Calu3 (cell line): ENCODE results near the gene GRIA3. TPM values are rescaled to one million over a fixed set of nuclear protein-coding genes. Genes with fewer than 3 reads are reported as not detected.

Experiments
- BruUV-seq: library from RNA; stranded (reverse); fragments of 400-500 nt; replicated peaks from 2 replicates; lab custom pipeline; 2021; lab: Mats Ljungman, UMichigan
- CTCF ChIA-PET: fragments of 300-600 bp; sonication (Branson Sonifier 250); formaldehyde crosslinking; loops from one replicate; lab custom pipeline; 2022; ENCODE audit warnings: antibody characterized with exemption; lab: Charles Lee
- DNase-seq: peaks from one replicate; pipeline ENCODE4 v3.0.0; 2022
- H3K27ac Mint-ChIP-seq: one replicate; pipeline ENCODE4 v1.8.0; 2022; ENCODE audit warnings: mixed read lengths; ENCODE audit not compliant: unreplicated experiment
- H3K27me3 Mint-ChIP-seq: one replicate; pipeline ENCODE4 v1.8.0; 2022; ENCODE audit warnings: mixed read lengths; ENCODE audit not compliant: unreplicated experiment
- H3K36me3 Mint-ChIP-seq: one replicate; pipeline ENCODE4 v1.8.0; 2022; ENCODE audit warnings: mild to moderate bottlenecking, moderate library complexity, mixed read lengths; ENCODE audit not compliant: insufficient read depth, unreplicated experiment
- H3K4me1 Mint-ChIP-seq: one replicate; pipeline ENCODE4 v1.8.0; 2022; ENCODE audit warnings: mild to moderate bottlenecking, low read depth, mixed read lengths; ENCODE audit not compliant: unreplicated experiment
- H3K4me3 Mint-ChIP-seq: one replicate; pipeline ENCODE4 v1.8.0; 2022; ENCODE audit warnings: mild to moderate bottlenecking, low read depth, moderate library complexity, mixed read lengths; ENCODE audit not compliant: unreplicated experiment
- H3K9me3 Mint-ChIP-seq: one replicate; pipeline ENCODE4 v1.8.0; 2022; ENCODE audit warnings: low read depth, mixed read lengths; ENCODE audit not compliant: unreplicated experiment
- CTCF ChIP-seq: fragments of 200-600 bp; IDR thresholded peaks from one replicate; pipeline ENCODE4 v1.8.0; 2022; ENCODE audit warnings: antibody characterized with exemption; ENCODE audit not compliant: unreplicated experiment
- intact Hi-C: fragments of 100-400 bp; cut with micrococcal nuclease; formaldehyde crosslinking; loops from one replicate; pipeline ENCODE4 v1.10.0; 2022; ENCODE audit not compliant: unreplicated experiment
- total RNA-seq: library from RNA; stranded (reverse); gene quantifications from 2 replicates; pipeline ENCODE4 v1.2.3, GENCODE V29; 2022

GRIA3 gene
- total RNA-seq, 1 experiment from 2014 or later = not detected

- no peak overlapping the region for H3K4me3 Mint-ChIP-seq
These were observed 113.9 kb downstream of the GRIA3 start for GRCh38 chrX:123298026-123298425.

DNA sequence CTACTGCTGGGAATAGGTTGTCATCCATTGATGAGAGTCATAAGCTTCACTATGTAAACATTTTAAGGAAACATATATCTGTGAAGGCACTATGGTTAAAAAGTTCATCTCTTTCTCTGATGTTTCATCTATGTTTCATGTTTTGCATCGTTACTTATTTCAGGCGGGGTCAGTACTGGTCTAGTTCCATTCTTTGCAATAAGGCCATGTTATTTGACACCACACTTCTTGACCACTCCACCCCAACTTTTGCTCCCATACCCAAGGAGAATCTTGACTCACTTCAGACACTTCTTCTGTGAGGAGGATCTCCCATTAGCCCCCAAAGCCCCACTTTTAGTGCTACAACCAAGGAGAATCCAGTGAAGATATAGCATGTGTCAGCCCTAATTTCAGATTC lies 119.4 kb downstream of the GRIA3 start:
- no peaks in the 10 kb centered on the region for H3K27me3 Mint-ChIP-seq
- CTCF ChIA-PET = no interaction called here
- intact Hi-C loops = no loop called here
- BruUV-seq = no TSS peak
- H3K4me3 Mint-ChIP-seq = no peak overlapping the region
- DNase-seq = no peak
- no peak overlapping the region for H3K27ac Mint-ChIP-seq
- no peak for TF ChIP-seq CTCF
- H3K9me3 Mint-ChIP-seq = no peaks in the 10 kb centered on the region
- H3K36me3 Mint-ChIP-seq = no peaks in the 10 kb centered on the region
- H3K4me1 Mint-ChIP-seq = no peaks in the 10 kb centered on the region

More at GRCh38 chrX:123298026-123298425, 113.9 kb downstream of the GRIA3 start:
- H3K27ac Mint-ChIP-seq = no peak overlapping the region
- intact Hi-C loops = no loop called here
- no TSS peak for BruUV-seq
- H3K9me3 Mint-ChIP-seq = no peaks in the 10 kb centered on the region
- TF ChIP-seq CTCF = no peak
- no peaks in the 10 kb centered on the region for H3K36me3 Mint-ChIP-seq
- DNase-seq = no peak
- CTCF ChIA-PET = no interaction called here
- no peaks in the 10 kb centered on the region for H3K27me3 Mint-ChIP-seq
- no peaks in the 10 kb centered on the region for H3K4me1 Mint-ChIP-seq

GRCh38 chrX:123308658-123309057 lies 124.6 kb downstream of the GRIA3 start:
- intact Hi-C loops = no loop called here
- Mint-ChIP-seq H3K27ac (no peak overlapping the region), H3K27me3 (peaks cover 5% of the 10 kb centered on the region), H3K9me3 (no peaks in the 10 kb centered on the region), H3K4me1 (no peaks in the 10 kb centered on the region), H3K36me3 (no peaks in the 10 kb centered on the region), H3K4me3 (no peak overlapping the region)
- no peak for TF ChIP-seq CTCF
- DNase-seq = no peak
- CTCF ChIA-PET = no interaction called here
- BruUV-seq = no TSS peak

GRCh38 chrX:123310112-123310511 lies 126.0 kb downstream of the GRIA3 start:
- Mint-ChIP-seq H3K27me3 (peaks cover 18% of the 10 kb centered on the region), H3K9me3 (no peaks in the 10 kb centered on the region), H3K36me3 (no peaks in the 10 kb centered on the region), H3K27ac (no peak overlapping the region), H3K4me1 (no peaks in the 10 kb centered on the region), H3K4me3 (no peak overlapping the region)
- intact Hi-C loops = no loop called here
- CTCF ChIA-PET = no interaction called here
- DNase-seq = no peak
- no peak for TF ChIP-seq CTCF
- BruUV-seq = no TSS peak
